H1 (cell line): Measurements from ENCODE around the gene MYO9B. TPM values are rescaled to one million over a fixed set of nuclear protein-coding genes. Genes with fewer than 3 reads are reported as not detected.

ENCODE experiments used
- BACH1 ChIP-seq: IDR thresholded peaks from 2 replicates; pipeline ENCODE4 v1.6.1; 2012; ENCODE audit warnings: low read length, improper control_type of control experiment
- CHD2 ChIP-seq: IDR thresholded peaks from 2 replicates; pipeline ENCODE4 v1.6.1; 2012; ENCODE audit warnings: low read length, improper control_type of control experiment
- CREB1 ChIP-seq: IDR thresholded peaks from 2 replicates; pipeline ENCODE4 v1.6.1; 2012; ENCODE audit warnings: inconsistent platforms
- EGR1 ChIP-seq: IDR thresholded peaks from 2 replicates; pipeline ENCODE4 v1.6.1; 2011; ENCODE audit warnings: low read depth, low read length, borderline replicate concordance
- EZH2 ChIP-seq: fragments of 200-600 bp; sonication (generic); IDR thresholded peaks from 2 replicates; pipeline ENCODE4 v1.7.1; 2012; ENCODE audit warnings: low read depth, mild to moderate bottlenecking, moderate library complexity, low read length, inconsistent platforms; ENCODE audit not compliant: severe bottlenecking
- HDAC6 ChIP-seq: IDR thresholded peaks from one replicate; pipeline ENCODE4 v1.7.1; 2012; ENCODE audit warnings: low read depth, mild to moderate bottlenecking, inconsistent platforms, low read length, moderate library complexity
- NANOG ChIP-seq: IDR thresholded peaks from 2 replicates; pipeline ENCODE4 v1.6.1; 2011; ENCODE audit warnings: low read length, low read depth, mild to moderate bottlenecking, inconsistent platforms; ENCODE audit not compliant: insufficient read depth, poor library complexity, severe bottlenecking
- NRF1 ChIP-seq: IDR thresholded peaks from 2 replicates; pipeline ENCODE4 v1.6.1; 2011; ENCODE audit warnings: mild to moderate bottlenecking, low read depth, low read length, improper control_type of control experiment
- POLR2AphosphoS5 ChIP-seq: IDR thresholded peaks from 2 replicates; pipeline ENCODE4 v1.6.1; 2011; ENCODE audit warnings: low read depth, low read length
- RBBP5 ChIP-seq: IDR thresholded peaks from 2 replicates; pipeline ENCODE4 v1.7.1; 2012; ENCODE audit warnings: low read depth, mild to moderate bottlenecking, inconsistent platforms, low read length, moderate library complexity, borderline replicate concordance
- SP1 ChIP-seq: IDR thresholded peaks from 2 replicates; pipeline ENCODE4 v1.6.1; 2011; ENCODE audit warnings: low read depth, low read length
- SP2 ChIP-seq: IDR thresholded peaks from 2 replicates; pipeline ENCODE4 v1.6.1; 2012; ENCODE audit warnings: mild to moderate bottlenecking, low read length, inconsistent platforms
- TBP ChIP-seq: IDR thresholded peaks from 2 replicates; pipeline ENCODE4 v1.6.1; 2011; ENCODE audit warnings: low read depth, low read length, improper control_type of control experiment
- polyA plus RNA-seq, 7 experiments: library from polyadenylated mRNA; depleted of rRNA in 3 of 7; stranded (reverse) in 5 of 7; unstranded in 2 of 7; fragments of >200 nt in 5 of 7; fragments of 200-250 nt in 2 of 7; gene quantifications; 1 replicate in 5 of 7; 2 replicates in 1 of 7; 4 replicates in 1 of 7; pipeline versions ENCODE4 v1.2.1 to v1.2.3, GENCODE V29; 2011 to 2013; ENCODE audit warnings: missing spikeins in 2 of 7, mixed read lengths in 2 of 7
- total RNA-seq: library from RNA; stranded (reverse); fragmentation: NEBNext Ultra II Directional; extraction: Animal tissue kit (Norgen Biotek cat#: 25700); gene quantifications from 2 replicates; pipeline ENCODE4 v1.2.1, GENCODE V29; 2021
- TF ChIP-seq, protein P1 (sequence below): IDR thresholded peaks from 2 replicates; pipeline ENCODE4 v1.6.1; 2012; ENCODE audit warnings: inconsistent platforms

MYO9B gene
- total and polyA plus RNA-seq, 2 of the 8 experiments (the other 6 are each of a cell fraction or from before 2014, with no cell fraction given) = 27.6 to 77.1 TPM

- TF ChIP-seq SP2 (no peak), POLR2AphosphoS5 (no peak), RBBP5 (no peak), NRF1 (no peak), SP1 (0 out of 2 replicates have a peak, but pooled peaks have one; percentile 45), EGR1 (no peak), HDAC6 (no peak), TBP (0 out of 2 replicates have a peak, but pooled peaks have one; percentile 17), NANOG (peak; percentile 55), CREB1 (no peak), BACH1 (0 out of 2 replicates have a peak, but pooled peaks have one; percentile 19), CHD2 (no peak), EZH2 (no peak)
- TF ChIP-seq, protein P1, sequence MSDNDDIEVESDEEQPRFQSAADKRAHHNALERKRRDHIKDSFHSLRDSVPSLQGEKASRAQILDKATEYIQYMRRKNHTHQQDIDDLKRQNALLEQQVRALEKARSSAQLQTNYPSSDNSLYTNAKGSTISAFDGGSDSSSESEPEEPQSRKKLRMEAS = no peak
Measured at GRCh38 chr19:17180997-17181702, 105.6 kb downstream of the MYO9B start (continued).
